HG03060 (cell line): Measurements from ENCODE around the gene VWCE.

Source experiments
- ATAC-seq: cut with Tn5 transposase; IDR thresholded peaks from one replicate; pipeline ENCODE4 v1.9.1; 2021; ENCODE audit warnings: low read depth, moderate number of reproducible peaks; ENCODE audit not compliant: unreplicated experiment

VWCE gene

GRCh38 chr11:61281581-61282250, 13.4 kb downstream of the VWCE start:
- ATAC-seq, result no peak

- ATAC-seq, result no peak
These were observed 14.1 kb downstream of the VWCE start for GRCh38 chr11:61280883-61281580.

- no peak for ATAC-seq
These were observed 15.0 kb downstream of the VWCE start for GRCh38 chr11:61279934-61280659.

GRCh38 chr11:61278001-61278470, 17.1 kb downstream of the VWCE start:
- no peak for ATAC-seq

GRCh38 chr11:61277186-61278000, 17.7 kb downstream of the VWCE start:
- ATAC-seq, result no peak

- ATAC-seq, result no peak
These were observed 19.9 kb downstream of the VWCE start for GRCh38 chr11:61275191-61275590.

- no peak for ATAC-seq
These were observed 21.0 kb downstream of the VWCE start for GRCh38 chr11:61274084-61274483.

GRCh38 chr11:61273178-61274078, 21.7 kb downstream of the VWCE start:
- no peak for ATAC-seq

GRCh38 chr11:61272731-61273130, 22.4 kb downstream of the VWCE start:
- no peak for ATAC-seq

GRCh38 chr11:61270354-61271076, 24.6 kb downstream of the VWCE start:
- ATAC-seq, result no peak

GRCh38 chr11:61268588-61269250, 26.4 kb downstream of the VWCE start:
- no peak for ATAC-seq

- ATAC-seq, result no peak
These were observed 27.7 kb downstream of the VWCE start for GRCh38 chr11:61267437-61267841.

- no peak for ATAC-seq
These were observed 28.5 kb downstream of the VWCE start for GRCh38 chr11:61266602-61267001.

- no peak for ATAC-seq
These were observed 29.8 kb downstream of the VWCE start for GRCh38 chr11:61265357-61265756.

GRCh38 chr11:61264795-61265194, 30.3 kb downstream of the VWCE start:
- no peak for ATAC-seq

- no peak for ATAC-seq
These were observed 30.7 kb downstream of the VWCE start for GRCh38 chr11:61264371-61264770.

- ATAC-seq, result no peak
These were observed 35.8 kb downstream of the VWCE start for GRCh38 chr11:61259363-61259762.

- no peak for ATAC-seq
These were observed 36.6 kb downstream of the VWCE start for GRCh38 chr11:61258546-61258945.
